Stimulated activated CD4-positive, alpha-beta T cell treated with anti-CD3 and anti-CD28 coated beads, Interleukin-4, amount 100 ng/mL, for 24 hours (primary cell): Measurements from ENCODE around the gene DISC1.
"Not testable (repeated sequence)": the region's sequence is repeated elsewhere in the genome, so short reads cannot be mapped to it uniquely, and the experiment has no call there.

Source experiments
- DNase-seq: peaks from one replicate; pipeline ENCODE4 v3.0.0-alpha.2; 2020

Gene DISC1

GRCh38 chr1:231865331-231865730 is 238.7 kb downstream of the DISC1 start:
- no peak for DNase-seq

- DNase-seq: peak; percentile 66
Measured at GRCh38 chr1:231866392-231867331, 240.1 kb downstream of the DISC1 start.

DNA sequence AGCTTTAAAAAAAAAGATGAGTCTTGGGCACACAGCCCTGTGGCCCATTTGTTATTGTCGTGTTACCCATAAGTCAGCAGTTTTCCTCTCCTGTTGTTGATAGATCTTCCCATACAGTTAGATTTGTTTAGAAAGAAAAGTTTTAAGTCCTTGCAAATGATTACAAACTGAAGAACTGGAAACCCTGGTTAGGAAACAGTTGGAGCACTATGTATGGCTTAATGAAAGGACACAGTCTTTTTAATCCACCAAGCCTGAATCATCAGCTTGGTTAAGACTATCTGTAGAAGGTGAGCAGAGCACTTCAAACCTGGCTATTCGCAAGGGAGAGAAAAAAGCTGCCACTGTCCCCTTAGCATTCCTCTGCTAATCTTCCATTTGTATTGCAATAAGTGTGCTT is 241.0 kb downstream of the DISC1 start:
- DNase-seq: no peak

DNA sequence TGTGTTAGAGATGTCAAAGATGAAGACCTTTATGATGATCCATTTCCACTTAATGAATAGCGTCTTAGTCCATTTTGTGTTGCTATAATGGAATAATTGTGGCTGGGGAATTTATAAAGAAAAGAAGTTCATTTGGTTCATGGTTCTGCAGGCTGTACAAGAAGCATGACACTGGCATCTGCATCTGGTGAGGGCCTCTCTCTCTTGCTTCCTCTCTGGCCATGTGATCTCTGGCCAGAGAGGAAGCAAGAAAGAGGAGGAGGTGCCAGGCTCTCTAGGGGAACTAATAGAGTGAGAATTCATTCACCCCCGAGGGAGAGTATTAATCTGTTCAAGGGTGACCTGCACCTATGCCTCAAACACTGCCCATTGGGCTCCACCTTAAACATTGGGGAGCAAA is 242.8 kb downstream of the DISC1 start:
- no peak for DNase-seq

DNA sequence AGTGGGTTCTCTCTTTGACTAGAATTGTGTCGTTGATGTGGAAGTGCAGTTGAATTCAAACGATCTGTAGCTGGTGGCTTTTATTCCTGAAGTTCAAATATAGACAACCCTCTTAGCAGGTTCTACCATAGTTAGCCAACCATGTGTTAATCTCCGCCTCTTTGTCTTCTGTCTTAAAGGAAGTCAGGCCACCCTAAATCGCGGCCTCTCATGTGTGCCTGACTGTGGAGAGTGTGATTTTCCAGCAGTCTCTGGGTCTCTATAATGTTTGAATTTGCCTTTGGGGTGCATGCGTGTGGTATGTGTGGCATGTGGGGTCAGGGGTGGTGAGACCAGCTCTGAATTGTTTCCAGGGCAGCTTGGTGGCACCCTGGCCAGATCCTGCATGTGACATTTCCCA is 244.9 kb downstream of the DISC1 start:
- no peak for DNase-seq

GRCh38 chr1:231871878-231872277 is 245.3 kb downstream of the DISC1 start:
- DNase-seq: no peak

GRCh38 chr1:231872461-231872910 is 245.9 kb downstream of the DISC1 start:
- no peak for DNase-seq

- DNase-seq: no peak
Measured at GRCh38 chr1:231878737-231879136, 252.1 kb downstream of the DISC1 start.

DNA sequence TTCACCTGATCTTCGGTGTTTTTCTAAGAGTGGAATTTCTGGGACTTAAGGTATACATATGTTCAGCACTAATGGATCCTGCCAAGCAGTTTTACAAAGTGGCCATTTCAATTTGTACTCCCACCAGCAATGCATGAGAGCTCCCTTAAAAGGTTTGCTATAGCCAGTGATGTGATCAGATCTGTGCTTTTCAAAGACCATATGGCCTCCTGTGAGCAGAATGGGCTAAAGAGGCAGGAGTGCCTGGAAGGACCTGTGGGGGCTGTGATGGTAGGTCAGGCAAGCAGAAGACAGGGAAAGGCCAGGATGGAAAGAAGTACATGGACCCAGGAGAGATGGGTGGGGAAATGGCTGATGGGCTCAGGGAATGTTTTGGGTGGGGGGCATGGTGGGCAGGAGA is 252.7 kb downstream of the DISC1 start:
- no peak for DNase-seq

DNA sequence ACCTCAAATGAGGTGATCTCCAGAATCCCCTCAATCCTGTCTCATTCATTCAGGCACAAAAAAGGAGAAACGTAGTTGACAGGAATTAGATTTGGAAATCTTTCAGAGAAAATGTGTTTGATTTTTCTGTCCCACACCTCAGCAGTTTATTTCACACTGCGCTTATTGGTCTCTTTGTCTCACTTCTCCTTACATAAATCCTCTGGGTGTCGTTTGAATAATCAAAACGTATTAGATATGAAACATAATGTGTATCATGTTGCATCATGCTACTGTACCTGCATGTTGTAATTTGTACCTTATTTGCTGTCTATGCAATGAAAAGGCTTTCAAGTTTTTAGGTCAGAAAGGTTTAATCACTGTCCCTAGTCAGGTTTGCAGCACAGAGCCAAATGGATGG is 255.7 kb downstream of the DISC1 start:
- DNase-seq: no peak

DNA sequence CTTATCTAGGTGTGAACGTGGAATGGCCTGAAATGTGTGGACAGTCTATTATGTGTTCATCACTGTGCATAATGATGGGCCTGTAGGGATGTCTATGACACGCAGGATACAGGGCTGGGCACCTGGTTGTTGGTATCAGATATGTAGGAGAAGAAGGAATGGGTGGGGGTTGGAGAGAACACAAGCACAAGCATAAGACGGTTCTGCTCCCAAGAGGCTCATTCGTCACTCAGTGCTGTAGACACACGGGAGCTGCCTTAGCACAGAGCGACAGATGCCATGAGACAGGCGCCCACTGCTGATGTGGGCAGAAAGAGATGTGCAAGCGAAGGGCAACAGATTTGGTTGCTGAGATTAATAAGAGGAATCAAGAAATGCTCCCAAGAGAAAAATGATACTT is 256.2 kb downstream of the DISC1 start:
- no peak for DNase-seq

DNA sequence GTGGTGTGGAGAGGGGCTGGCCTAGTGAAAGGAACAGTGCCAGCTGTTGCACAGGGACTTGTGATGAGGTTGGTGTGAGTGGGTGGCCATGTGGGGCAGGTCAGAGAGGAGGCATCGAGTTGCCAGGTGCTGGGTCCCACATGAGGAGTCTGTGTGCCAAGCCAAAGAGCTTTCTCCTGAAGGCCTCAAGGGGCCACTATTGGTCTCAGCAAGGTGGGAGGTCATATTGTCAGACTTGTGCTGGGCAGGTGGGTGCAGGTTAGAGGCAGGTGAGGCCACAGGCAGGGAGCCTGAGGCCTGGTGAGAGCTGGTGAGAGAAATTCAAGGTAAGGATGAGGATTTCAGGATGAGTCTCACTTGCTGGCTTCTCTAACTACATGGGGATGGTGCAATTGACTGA is 256.8 kb downstream of the DISC1 start:
- DNase-seq: no peak

- DNase-seq: no peak
Measured at GRCh38 chr1:231885209-231885854, 258.7 kb downstream of the DISC1 start.

DNA sequence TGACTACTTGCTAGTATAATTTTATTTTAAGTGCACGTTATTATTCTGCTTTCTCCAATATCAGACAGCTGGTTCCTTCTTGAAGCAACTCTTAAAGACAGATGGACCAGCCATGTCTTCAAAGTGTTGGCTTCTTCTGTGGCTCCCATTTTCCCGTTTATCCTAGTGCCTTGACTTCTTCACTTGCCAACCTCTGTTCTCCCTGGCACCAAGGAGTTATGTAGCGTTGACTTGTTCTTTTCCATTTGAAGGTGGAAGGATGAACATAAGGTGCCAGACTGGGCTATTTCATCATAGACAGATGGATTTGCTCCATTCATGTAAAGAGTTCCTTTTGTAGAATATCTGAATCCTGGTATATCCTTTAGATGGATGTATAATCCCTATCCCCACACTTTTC is 260.6 kb downstream of the DISC1 start:
- DNase-seq: no peak

DNA sequence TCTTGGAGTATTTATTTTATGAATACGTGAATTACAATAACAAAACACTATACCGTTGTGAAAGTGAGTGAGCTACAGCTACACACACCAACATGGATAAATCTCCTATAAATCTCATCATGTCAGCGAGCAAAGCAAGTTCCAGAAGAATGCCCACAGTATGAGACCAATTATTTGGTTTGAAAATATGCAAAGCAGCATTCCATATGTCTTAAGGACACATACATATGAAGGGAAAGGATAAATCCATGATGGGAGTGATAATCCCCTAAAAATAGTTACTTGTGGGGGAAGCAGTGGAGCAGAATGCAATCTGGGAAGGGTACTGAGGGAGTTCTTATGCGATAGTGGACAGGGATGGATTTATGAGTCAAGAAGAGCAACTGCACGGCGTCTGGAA is 261.3 kb downstream of the DISC1 start:
- DNase-seq: no peak

GRCh38 chr1:231890791-231891190 is 264.2 kb downstream of the DISC1 start:
- no peak for DNase-seq

GRCh38 chr1:231893400-231894102 is 267.0 kb downstream of the DISC1 start:
- no peak for DNase-seq

GRCh38 chr1:231896806-231897205 is 270.2 kb downstream of the DISC1 start:
- no peak for DNase-seq

- no peak for DNase-seq
Measured at GRCh38 chr1:231899046-231899445, 272.5 kb downstream of the DISC1 start.

DNA sequence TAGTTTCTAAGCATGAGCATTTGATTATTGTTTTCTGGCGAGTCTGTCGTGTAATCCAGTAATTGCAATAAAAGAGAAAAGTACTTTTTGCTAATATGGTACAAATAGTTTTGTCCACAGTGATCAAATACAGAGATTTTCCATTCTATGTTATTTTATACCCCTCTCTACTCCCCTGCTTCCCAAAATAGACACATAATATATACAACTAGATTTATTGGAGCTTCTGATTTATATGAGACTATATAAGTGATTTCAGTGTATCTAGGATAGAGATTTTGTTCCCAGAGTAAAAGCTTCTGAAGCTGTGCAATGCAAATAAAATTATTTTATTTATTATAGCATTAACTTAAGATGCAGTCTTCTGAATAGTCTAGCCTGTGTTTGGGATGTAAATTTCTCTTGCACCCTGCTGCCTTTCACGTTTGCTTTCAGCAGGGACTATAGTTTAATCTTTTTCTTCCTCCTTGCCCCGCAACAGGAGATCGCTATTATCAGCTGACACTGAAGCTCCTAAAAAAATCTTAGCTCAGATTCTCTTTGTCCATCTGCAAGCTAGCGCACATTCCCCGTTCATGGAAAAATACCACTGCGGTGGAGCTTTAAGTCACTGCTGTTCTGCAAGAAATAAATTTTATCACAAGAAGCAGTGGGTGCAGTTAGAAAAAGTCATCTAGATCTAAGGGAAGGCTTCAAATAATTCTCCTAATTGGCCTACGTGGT is 273.3 kb downstream of the DISC1 start:
- no peak for DNase-seq

DNA sequence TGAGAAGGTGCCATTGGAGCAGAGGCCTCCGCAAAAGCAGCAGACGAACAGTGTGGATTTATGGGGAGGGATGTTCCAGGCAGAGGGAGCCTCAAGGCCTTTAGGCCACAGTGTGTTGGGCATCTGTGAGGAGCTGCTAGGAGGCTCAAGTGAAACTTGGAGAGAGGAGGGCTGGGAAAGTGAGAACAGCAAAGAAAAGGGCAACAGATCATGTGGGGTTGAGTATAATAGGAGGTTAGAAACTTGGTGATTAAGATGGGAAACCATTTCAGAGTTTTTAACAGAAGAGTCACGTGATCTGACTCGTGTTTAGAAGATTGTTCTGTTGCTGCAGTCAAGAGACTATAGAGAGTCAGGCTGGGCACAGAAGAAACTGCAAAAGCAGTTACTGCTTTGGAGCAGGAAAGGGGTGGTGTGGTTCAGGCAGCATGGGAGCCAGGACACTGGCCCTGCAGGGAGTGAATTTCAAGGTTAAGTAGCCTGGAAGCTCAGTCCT is 277.0 kb downstream of the DISC1 start:
- no peak for DNase-seq

GRCh38 chr1:231907310-231907709 is 280.7 kb downstream of the DISC1 start:
- not testable (repeated sequence) for DNase-seq

DNA sequence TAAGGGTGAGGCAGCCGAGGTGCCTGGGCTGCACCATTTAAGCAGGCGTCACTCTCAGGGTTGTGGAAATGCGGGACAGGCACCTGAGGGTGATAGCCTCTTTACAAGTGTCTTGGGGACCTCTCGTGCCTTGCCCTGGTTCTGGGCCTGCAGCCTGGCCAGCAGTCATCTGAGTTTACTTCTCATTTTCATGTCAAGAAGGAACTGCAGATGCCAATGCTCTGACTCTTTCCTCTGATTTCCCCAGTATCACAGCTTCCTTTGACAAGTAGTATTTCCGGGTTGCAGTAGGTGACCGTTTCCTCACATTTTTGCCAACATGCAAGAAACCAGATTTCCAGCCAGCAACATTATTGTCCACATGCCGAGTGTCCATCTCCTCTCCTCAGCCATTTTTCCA is 286.9 kb downstream of the DISC1 start:
- no peak for DNase-seq
